Fibroblast of the conjunctiva (primary cell): ENCODE measurements around the gene RBPMS2.

Experiments used
- DNase-seq: peaks from one replicate; pipeline ENCODE4 v3.0.0-alpha.2; 2010; ENCODE audit warnings: low read depth

RBPMS2 gene

DNA sequence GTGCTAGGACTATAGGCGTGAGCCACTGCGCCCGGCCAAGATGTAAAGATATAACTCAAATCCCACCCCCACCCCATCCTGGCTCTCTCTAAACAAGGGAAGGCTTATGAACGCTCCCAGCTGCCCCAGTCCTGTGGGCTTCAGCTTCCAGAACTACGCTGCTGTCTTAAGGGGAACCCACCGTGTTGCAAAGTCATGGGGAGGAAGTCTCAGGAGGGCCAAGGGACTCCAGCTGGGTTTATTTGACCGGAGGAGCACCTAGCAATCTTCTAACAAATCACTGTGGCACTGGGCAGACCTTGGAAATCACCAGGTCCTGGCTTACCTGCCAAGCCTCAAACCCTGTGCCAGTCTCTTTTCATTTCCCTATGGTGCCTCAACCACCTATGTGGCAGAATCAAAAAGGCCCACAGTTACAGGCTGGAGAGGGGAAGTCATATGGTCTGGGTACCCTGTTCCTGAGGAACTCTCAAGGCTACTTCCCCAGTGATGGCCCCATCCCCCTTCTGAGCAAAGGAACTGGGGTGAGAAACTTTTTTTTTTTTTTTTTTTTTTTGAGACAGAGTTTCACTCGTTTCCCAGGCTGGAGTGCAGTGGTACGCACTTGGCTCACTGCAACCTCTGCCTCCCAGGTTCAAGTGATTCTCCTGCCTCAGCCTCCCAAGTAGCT is 83.4 kb downstream of the RBPMS2 start:
- no peak for DNase-seq

DNA sequence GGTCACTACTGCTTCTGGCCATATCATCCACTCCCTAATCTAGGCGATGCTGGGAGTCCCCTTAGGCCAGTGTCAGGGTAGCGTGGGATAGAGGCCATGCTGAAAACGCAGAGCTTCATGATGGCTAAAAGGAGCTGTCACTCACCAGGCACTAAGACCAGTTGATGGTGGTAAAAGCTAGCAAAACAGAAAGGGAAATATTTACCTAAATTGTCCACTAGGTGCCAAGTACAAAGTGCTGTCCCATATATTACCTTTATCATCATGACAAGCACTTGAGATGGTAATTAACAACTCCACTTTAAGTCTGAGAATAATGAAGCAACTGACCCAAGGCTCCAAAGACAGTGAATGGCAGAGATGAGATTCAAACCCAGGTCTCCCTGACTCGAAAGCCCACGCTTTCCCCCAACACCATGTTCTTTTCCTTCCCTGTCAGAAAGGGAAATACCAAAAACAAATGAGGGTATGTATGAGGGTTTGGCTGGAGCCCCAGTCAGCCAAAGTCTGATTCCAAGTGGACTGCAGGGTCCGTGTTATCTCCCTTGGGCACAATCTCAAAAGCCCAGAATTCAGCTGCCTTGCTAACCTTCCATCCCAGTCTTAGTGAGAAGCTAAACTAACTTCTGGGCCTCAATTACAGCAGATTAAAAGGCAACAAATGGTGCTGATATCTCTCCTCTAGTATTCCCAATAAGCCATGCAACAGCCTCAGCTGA is 84.7 kb downstream of the RBPMS2 start:
- no peak for DNase-seq

DNA sequence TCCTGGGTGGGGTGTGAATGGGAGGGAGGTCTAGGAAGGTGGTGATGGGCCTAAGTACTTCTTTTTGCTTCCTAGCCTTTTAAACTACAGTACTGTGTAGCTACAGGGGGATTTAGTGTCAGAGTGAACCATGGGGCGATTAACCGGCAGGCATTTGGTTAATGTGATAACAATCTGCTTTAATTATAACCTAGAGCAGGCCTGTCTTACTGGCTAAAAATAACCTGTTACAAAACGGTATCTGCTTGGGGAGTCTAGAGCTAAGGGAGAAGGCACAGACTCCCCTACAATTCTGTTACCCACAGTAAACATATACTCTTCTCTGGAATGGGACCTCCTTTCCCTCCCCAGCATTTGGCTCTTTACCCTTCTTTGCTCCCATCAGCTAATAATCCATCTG is 85.4 kb downstream of the RBPMS2 start:
- DNase-seq: no peak
